Breast epithelium (tissue), 3 donors: ENCODE measurements around the gene PTOV1.

Experiments used
- CTCF ChIP-seq, 3 donors: fragments of 450-650 bp; IDR thresholded peaks; one replicate each; pipeline ENCODE4 v1.5.1; 2016 to 2017; ENCODE audit warnings: antibody characterized with exemption in 3 of 3, mild to moderate bottlenecking in 3 of 3, moderate library complexity in 3 of 3
- POLR2A ChIP-seq: fragments of 450-650 bp; IDR thresholded peaks from one replicate; pipeline ENCODE4 v1.6.1; 2016; ENCODE audit warnings: antibody characterized with exemption, mild to moderate bottlenecking, moderate library complexity

DNA sequence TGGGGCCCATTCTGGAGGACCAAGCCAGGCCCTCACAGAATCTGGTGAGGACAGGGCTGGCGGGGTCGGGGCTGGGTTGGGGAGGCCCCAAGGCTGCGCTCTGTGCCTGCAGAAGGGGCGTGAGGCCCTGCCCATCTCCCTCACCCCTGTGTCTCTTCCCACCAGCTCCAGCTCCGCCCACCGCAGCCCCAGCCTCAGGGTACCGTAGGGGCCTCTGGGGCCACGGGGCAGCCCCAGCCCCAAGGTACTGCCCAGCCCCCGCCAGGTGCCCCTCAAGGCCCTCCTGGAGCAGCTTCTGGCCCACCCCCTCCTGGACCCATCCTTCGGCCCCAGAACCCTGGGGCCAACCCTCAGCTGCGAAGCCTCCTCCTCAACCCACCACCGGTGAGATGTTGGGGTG, 15.4 kb upstream of the PTOV1 start:
- no peak for TF ChIP-seq CTCF (IDR thresholded peaks at IDR 0.05)
- no peak for TF ChIP-seq POLR2A
